ENCODE measurements around the gene CPXM2. TPM values are rescaled to one million over a fixed set of nuclear protein-coding genes. Genes with fewer than 3 reads are reported as not detected.

CPXM2 gene
- total and polyA plus RNA-seq, 10 of the 15 experiments (the other 5 are each of a cell fraction or from before 2014, with no cell fraction given), result 0.08 to 1.1 (median 0.58) TPM

DNA sequence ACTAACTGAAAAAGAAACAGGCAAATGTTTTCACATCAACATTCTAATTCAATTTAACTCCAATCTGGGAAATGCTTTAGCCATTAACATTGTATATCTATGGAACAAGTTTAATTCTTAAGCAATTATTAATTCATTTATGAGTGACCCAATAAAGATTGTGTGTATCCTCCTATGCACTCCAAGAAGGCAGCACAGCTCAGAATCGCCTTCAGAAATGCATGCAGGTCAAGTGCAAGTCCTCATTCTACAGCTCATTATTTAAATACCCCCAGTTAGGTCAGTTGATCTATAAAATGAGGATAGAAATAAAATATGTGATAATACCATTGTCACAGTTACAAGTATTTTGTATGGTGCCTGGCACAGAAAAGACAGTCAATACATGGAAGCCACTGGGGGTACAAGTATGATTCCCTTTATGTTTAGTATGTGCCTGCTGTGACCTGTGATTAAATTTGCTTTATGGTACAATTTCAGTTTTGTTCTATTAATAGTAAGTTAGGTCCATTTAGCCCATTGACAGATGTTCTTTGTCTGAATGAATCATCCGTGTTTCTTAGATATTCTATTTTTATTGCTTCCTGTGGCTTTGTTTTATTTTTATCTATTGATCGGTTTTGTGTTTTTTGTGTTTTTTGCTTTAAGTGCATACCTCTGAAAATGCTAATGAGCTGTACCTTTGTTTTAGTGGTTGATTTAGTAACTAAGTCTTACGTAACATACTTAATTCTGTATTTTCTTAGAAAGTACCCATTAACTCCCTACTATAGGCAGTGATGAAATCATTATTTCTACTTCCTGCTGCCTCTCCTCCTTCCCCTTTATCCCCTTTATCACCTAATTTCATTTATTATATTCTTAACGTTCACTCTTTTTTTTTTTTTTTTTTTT lies 42.8 kb downstream of the CPXM2 start (continued):
- TF ChIP-seq, protein P1, sequence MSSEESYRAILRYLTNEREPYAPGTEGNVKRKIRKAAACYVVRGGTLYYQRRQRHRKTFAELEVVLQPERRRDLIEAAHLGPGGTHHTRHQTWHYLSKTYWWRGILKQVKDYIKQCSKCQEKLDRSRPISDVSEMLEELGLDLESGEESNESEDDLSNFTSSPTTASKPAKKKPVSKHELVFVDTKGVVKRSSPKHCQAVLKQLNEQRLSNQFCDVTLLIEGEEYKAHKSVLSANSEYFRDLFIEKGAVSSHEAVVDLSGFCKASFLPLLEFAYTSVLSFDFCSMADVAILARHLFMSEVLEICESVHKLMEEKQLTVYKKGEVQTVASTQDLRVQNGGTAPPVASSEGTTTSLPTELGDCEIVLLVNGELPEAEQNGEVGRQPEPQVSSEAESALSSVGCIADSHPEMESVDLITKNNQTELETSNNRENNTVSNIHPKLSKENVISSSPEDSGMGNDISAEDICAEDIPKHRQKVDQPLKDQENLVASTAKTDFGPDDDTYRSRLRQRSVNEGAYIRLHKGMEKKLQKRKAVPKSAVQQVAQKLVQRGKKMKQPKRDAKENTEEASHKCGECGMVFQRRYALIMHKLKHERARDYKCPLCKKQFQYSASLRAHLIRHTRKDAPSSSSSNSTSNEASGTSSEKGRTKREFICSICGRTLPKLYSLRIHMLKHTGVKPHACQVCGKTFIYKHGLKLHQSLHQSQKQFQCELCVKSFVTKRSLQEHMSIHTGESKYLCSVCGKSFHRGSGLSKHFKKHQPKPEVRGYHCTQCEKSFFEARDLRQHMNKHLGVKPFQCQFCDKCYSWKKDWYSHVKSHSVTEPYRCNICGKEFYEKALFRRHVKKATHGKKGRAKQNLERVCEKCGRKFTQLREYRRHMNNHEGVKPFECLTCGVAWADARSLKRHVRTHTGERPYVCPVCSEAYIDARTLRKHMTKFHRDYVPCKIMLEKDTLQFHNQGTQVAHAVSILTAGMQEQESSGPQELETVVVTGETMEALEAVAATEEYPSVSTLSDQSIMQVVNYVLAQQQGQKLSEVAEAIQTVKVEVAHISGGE (CRISPR knock-in tag; IDR thresholded peaks at IDR 0.05), result no peak
- TF ChIP-seq EED (IDR thresholded peaks at IDR 0.05; ENCODE audit: low read depth) (no peak; the same call in 1 of the 2 replicates), ZNF217 (IDR thresholded peaks at IDR 0.05) (peak; percentile 80; the same call in 1 of the 2 replicates), NR2C2 (IDR thresholded peaks at IDR 0.05; ENCODE audit: borderline replicate concordance, control insufficient read depth, insufficient read length, low read depth) (no peak), ASH2L (IDR thresholded peaks at IDR 0.05; ENCODE audit: borderline replicate concordance, low read depth) (no peak), BRCA1 (IDR thresholded peaks at IDR 0.05; ENCODE audit: low read depth, low read length) (no peak), SUZ12 (IDR thresholded peaks at IDR 0.05; ENCODE audit: unreplicated experiment) (no peak), SMARCA5 (IDR thresholded peaks at IDR 0.05) (no peak), SPI1 (IDR thresholded peaks at IDR 0.05; ENCODE audit: borderline replicate concordance, insufficient read depth, low read depth, low read length) (0 out of 2 replicates have a peak, but pooled peaks have one; percentile 6), PAX8 (IDR thresholded peaks at IDR 0.05) (no peak), IKZF1 (conservative IDR thresholded peaks at IDR 0.05) (peak; percentile 72), RFX5 (IDR thresholded peaks at IDR 0.05; ENCODE audit: low read depth, low read length) (no peak), FOXK2 (IDR thresholded peaks at IDR 0.05) (no peak), IRF4 (IDR thresholded peaks at IDR 0.05; ENCODE audit: low read depth, low read length) (no peak), BCL11A (IDR thresholded peaks at IDR 0.05; ENCODE audit: low read depth, low read length) (peak; percentile 66), BACH1 (IDR thresholded peaks at IDR 0.05; ENCODE audit: borderline replicate concordance) (no peak), CREB1 (IDR thresholded peaks at IDR 0.05; ENCODE audit: low read depth) (peak; percentile 58; the same call in 1 of the 2 replicates), RELA (IDR thresholded peaks at IDR 0.05; ENCODE audit: borderline replicate concordance, partially characterized antibody) (no peak), PAX5 (IDR thresholded peaks at IDR 0.05; ENCODE audit: borderline replicate concordance, low read depth, low read length) (no peak), YY1 (IDR thresholded peaks at IDR 0.05; ENCODE audit: low read depth, low read length) (no peak), NFYB (IDR thresholded peaks at IDR 0.05; ENCODE audit: insufficient read depth, low read depth, low read length) (no peak), HDGF (IDR thresholded peaks at IDR 0.05) (peak; percentile 74; the same call in 1 of the 2 replicates)
- TF ChIP-seq, protein P2, sequence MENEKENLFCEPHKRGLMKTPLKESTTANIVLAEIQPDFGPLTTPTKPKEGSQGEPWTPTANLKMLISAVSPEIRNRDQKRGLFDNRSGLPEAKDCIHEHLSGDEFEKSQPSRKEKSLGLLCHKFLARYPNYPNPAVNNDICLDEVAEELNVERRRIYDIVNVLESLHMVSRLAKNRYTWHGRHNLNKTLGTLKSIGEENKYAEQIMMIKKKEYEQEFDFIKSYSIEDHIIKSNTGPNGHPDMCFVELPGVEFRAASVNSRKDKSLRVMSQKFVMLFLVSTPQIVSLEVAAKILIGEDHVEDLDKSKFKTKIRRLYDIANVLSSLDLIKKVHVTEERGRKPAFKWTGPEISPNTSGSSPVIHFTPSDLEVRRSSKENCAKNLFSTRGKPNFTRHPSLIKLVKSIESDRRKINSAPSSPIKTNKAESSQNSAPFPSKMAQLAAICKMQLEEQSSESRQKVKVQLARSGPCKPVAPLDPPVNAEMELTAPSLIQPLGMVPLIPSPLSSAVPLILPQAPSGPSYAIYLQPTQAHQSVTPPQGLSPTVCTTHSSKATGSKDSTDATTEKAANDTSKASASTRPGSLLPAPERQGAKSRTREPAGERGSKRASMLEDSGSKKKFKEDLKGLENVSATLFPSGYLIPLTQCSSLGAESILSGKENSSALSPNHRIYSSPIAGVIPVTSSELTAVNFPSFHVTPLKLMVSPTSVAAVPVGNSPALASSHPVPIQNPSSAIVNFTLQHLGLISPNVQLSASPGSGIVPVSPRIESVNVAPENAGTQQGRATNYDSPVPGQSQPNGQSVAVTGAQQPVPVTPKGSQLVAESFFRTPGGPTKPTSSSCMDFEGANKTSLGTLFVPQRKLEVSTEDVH (IDR thresholded peaks at IDR 0.05; ENCODE audit: low read depth, partially characterized antibody), result peak; percentile 22
- TF ChIP-seq, protein P3, sequence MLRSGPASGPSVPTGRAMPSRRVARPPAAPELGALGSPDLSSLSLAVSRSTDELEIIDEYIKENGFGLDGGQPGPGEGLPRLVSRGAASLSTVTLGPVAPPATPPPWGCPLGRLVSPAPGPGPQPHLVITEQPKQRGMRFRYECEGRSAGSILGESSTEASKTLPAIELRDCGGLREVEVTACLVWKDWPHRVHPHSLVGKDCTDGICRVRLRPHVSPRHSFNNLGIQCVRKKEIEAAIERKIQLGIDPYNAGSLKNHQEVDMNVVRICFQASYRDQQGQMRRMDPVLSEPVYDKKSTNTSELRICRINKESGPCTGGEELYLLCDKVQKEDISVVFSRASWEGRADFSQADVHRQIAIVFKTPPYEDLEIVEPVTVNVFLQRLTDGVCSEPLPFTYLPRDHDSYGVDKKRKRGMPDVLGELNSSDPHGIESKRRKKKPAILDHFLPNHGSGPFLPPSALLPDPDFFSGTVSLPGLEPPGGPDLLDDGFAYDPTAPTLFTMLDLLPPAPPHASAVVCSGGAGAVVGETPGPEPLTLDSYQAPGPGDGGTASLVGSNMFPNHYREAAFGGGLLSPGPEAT (IDR thresholded peaks at IDR 0.05; ENCODE audit: low read depth), result peak; percentile 96
